RPMI8226 (cell line): Measurements from ENCODE around the gene TXN2.

Experiments
- DNase-seq: peaks from one replicate; pipeline ENCODE4 v3.0.0-alpha.2; 2015

Gene TXN2

GRCh38 chr22:36480941-36481392 is 473 bp downstream of the TXN2 start:
- no peak for DNase-seq

DNA sequence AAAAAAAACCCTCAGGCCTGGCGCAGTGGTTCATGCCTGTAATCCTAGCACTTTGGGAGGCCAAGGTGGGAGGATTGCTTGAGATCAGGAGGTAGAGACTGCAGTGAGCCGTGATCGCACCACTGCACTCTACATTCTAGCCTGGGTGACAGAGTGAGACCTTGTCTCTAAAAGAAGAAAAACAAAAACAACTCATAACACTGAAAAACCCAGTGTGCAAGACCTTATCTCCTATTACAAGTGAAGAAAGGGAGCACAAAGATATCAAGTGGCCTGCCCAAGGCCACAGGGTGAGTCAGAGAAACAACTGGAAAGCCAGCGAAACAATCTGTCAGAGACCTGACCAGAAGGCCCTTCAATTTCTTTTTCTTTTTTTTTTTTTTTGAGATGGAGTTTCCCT is 2.5 kb downstream of the TXN2 start:
- no peak for DNase-seq

GRCh38 chr22:36475341-36475740 is 6.1 kb downstream of the TXN2 start:
- DNase-seq, result no peak

- no peak for DNase-seq
Measured at GRCh38 chr22:36472689-36473088, 8.8 kb downstream of the TXN2 start.

GRCh38 chr22:36471341-36471821 is 10.1 kb downstream of the TXN2 start:
- DNase-seq, result no peak

DNA sequence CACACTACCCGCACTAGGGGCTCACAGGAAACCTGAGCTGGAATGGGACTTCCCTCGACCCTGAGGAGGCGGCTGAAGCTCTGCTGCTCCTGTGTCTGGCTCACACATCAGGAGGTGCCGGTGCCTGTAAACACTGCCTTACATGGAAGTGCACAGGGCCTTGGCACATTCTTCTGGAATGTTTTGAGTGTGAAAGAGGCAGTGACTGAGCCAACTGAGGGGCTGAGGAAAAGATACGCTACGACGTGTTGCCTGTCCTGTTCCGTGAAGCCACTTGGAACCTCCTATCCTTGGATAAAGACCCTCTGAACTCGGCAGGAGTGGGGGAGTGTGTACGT is 10.5 kb downstream of the TXN2 start:
- DNase-seq, result no peak

GRCh38 chr22:36470162-36470993 is 11.1 kb downstream of the TXN2 start:
- DNase-seq, result peak; percentile 86

- DNase-seq, result no peak
Measured at GRCh38 chr22:36469094-36469710, 12.2 kb downstream of the TXN2 start.

GRCh38 chr22:36467946-36468345 is 13.5 kb downstream of the TXN2 start:
- DNase-seq, result peak; percentile 85

GRCh38 chr22:36467042-36467810 is 14.2 kb downstream of the TXN2 start:
- peak; percentile 68 for DNase-seq

DNA sequence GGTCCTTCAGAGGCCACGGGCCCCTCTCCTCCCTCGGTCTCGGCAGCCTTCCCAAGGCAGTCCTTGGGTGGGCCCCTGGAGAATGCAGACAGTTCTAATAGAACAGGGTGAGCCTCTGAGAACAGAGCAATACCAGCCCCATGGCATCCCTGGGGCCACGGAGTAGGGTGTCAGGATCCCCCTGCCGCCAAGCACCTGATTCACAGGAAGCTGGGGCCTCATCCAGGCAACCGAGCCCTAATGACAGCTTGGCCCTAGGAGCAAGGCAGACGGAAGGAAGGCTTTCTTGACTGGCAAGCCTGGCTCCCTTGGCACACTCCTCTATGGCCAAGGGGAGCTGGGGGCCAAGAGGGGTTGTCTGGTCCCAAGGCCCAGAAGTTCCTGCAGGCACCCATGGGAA is 15.2 kb downstream of the TXN2 start:
- DNase-seq, result no peak

GRCh38 chr22:36465232-36466021 is 16.0 kb downstream of the TXN2 start:
- DNase-seq, result no peak

DNA sequence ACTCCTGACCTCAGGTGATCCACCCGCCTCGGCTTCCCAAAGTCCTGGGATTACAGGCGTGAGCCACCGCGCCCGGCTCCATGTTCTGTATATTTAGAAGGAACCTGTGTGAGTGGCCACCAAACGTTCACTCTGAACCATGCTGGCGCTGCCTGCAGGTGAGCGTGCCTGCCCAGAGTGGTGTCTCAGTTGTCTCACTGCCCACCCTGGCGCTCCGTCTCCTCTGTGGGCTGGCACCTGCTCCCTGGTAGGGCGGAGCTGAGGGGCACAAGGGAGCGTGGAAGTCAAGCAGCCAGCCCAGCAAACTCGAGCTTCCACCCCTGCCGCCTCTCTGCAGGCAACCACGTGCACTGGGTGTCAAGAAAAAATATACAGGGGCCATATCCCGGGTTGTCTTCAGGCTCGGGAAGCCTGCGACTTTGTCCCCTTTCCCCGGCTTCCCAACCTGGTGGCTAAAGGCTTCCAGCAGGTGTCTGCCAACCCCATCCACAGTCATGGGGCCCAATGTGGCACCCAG is 16.7 kb downstream of the TXN2 start:
- no peak for DNase-seq

DNA sequence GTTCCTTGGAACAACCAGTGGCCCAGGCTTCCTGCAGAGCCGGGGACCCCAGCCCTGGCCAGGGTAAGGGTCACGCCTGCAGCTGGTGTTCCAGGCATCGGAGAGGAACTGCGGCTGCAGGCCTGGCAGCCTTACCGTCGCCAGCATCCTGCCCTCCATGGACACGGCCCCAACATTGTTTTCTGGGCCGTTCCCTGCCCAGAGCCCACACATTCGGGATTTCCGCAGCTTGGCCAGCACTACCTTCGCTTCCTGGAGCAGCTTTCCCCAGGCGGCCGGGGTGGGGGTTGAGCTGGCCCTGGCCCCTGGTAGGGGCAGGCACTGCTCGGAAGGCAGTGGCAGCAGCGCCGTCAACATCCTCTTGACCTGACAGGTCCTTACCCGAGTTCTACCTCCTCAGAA is 17.7 kb downstream of the TXN2 start:
- no peak for DNase-seq

GRCh38 chr22:36461665-36462649 is 19.5 kb downstream of the TXN2 start:
- DNase-seq, result no peak

DNA sequence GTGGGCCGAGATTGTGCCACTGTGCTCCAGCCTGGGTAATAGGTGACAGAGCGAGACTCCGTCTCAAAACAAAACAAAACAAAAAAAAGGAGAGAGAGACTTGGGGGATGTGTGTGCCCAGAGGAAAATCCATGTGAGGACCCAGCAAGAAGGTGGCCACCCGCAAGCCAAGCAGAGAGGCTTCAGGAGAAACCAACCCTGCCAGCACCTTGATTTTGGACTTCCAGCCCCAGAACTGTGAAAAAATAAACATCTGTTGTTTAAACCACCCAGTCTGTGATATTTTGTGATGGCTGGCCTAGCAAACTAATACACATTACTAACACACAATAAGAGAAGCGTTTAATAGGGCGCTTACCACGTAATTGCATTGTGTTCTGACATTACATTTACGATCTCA is 21.2 kb downstream of the TXN2 start:
- DNase-seq, result no peak

DNA sequence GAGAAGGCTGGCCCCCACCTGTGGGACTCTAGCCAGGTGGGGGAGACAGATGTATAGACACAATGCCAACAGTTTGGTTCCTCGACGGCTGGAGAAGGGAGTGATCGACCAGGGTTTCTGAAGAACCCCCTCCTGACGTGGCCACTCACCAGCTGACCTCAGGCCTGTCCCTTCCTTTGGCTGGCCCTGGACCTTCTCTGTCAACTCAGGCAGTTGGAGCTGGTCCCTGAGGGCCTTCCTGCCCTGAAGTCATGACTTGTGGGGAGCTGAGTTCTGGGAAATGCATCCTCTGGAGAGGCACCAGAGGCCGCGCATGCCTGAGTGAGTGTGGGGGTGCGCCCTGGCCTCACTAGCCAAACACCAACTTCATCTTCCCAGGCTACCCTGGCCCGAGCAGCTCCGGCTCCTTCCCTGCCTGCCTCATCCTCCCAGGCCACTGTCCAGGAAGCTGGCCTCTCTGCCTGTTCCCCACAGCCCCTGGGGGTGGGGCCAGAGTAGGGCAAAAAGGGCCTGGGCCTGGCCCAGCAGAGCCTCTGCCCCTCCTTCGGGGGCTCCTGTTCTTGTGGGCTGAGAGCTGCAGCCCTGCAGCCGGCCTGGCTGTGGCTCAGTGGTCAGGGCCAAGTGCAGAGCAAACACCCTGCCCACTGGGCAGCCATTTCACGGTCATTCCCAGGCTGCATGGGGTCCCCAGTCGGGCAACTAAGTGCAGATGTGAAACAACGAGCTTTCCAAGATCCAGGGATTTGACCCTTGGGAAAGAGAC is 23.6 kb downstream of the TXN2 start:
- DNase-seq, result peak; percentile 45

DNA sequence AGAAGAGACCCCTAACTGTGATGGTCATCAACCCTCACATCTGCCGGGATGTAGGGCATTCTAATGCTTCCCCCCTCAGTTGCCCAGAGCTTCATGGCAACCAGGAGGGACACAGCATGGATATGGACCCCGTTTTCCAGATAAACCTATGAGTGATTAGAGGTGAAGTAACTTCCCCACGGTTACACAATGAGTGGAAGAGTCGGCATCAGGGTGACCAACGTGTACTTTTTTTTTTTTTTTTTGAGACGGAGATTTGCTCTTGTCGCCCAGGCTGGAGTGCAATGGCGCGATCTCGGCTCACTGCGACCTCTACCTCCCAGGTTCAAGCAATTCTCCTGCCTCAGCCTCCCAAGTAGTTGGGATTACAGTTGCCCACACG is 25.0 kb downstream of the TXN2 start:
- DNase-seq, result no peak

GRCh38 chr22:36455571-36456463 is 25.6 kb downstream of the TXN2 start:
- DNase-seq, result no peak
